ENCODE measurements around the gene AMD1. TPM values are rescaled to one million over a fixed set of nuclear protein-coding genes. Genes with fewer than 3 reads are reported as not detected.

AMD1 gene
- total and polyA plus RNA-seq, 9 of the 15 experiments (the other 6 are each of a cell fraction or from before 2014, with no cell fraction given) = 60.0 to 151 (median 85.6) TPM

DNA sequence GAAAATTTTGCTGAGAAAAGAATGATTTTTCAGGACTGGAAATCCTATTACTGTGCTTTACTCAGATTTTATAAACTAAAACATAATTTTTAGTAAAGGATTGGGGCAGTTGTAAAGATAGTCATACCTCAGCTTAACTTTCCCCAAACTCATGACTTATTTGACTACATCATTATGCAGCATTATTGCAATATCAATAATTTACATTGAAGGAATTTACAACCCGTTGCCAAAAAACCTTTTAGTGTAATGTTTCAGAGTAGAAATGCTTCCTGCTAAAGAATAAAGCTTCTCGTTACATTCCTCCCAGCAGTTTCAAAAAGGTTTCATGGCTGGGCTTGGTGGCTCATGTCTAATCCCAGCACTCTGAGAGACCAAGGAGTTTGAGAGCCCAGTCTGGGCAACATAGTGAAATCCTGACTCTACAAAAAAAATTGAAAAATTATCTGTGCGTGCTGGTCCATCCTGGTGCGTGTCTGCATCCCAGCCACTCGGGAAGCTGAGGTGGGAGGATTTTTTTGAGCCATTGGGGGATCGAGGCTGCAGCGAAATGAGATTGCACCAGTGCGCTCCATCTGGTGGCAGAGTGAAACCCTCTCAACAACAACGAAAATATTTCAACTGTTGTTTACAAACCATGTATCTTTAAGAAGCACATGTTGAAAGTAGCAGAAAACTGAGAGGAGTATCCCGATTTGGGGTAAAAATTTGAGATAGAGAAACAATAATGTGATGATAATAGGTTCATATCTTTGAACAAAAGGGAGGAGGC is 4.4 kb downstream of the AMD1 start (continued):
- TF ChIP-seq ZNF143 (CRISPR knock-in tag; IDR thresholded peaks at IDR 0.05) (no peak), YY1 (IDR thresholded peaks at IDR 0.05; ENCODE audit: borderline replicate concordance in 1 of 3, control insufficient read depth in 1 of 3, extremely low read depth in 1 of 3, insufficient read depth in 3 of 3, insufficient read length in 1 of 3, insufficient replicate concordance in 2 of 3, low read depth in 1 of 3, low read length in 2 of 3) (peak in 1 of 3 experiments; percentile 14), ASH1L (IDR thresholded peaks at IDR 0.05; ENCODE audit: borderline replicate concordance, low read depth, partially characterized antibody) (no peak), CTBP1 (IDR thresholded peaks at IDR 0.05; ENCODE audit: borderline replicate concordance) (peak; percentile 29; the same call in 1 of the 2 replicates), ZZZ3 (IDR thresholded peaks at IDR 0.05) (no peak), ZNF165 (CRISPR knock-in tag; IDR thresholded peaks at IDR 0.05; ENCODE audit: borderline replicate concordance) (no peak), HEY1 (CRISPR knock-in tag; IDR thresholded peaks at IDR 0.05; ENCODE audit: borderline replicate concordance) (no peak), ZNF134 (CRISPR knock-in tag; conservative IDR thresholded peaks at IDR 0.05) (no peak), ZKSCAN3 (CRISPR knock-in tag; IDR thresholded peaks at IDR 0.05) (no peak), SNRNP70 (optimal IDR thresholded peaks at IDR 0.05; ENCODE audit: low read depth, low read length) (no peak), ZNF41 (CRISPR knock-in tag; conservative IDR thresholded peaks at IDR 0.05) (no peak), ZBTB17 (CRISPR knock-in tag; IDR thresholded peaks at IDR 0.05) (no peak), KAT2B (IDR thresholded peaks at IDR 0.05; ENCODE audit: low read depth, low read length) (no peak), CHD1 (IDR thresholded peaks at IDR 0.05; ENCODE audit: low read length) (no peak), NCOA6 (IDR thresholded peaks at IDR 0.05) (no peak)
- TF ChIP-seq, protein P1, sequence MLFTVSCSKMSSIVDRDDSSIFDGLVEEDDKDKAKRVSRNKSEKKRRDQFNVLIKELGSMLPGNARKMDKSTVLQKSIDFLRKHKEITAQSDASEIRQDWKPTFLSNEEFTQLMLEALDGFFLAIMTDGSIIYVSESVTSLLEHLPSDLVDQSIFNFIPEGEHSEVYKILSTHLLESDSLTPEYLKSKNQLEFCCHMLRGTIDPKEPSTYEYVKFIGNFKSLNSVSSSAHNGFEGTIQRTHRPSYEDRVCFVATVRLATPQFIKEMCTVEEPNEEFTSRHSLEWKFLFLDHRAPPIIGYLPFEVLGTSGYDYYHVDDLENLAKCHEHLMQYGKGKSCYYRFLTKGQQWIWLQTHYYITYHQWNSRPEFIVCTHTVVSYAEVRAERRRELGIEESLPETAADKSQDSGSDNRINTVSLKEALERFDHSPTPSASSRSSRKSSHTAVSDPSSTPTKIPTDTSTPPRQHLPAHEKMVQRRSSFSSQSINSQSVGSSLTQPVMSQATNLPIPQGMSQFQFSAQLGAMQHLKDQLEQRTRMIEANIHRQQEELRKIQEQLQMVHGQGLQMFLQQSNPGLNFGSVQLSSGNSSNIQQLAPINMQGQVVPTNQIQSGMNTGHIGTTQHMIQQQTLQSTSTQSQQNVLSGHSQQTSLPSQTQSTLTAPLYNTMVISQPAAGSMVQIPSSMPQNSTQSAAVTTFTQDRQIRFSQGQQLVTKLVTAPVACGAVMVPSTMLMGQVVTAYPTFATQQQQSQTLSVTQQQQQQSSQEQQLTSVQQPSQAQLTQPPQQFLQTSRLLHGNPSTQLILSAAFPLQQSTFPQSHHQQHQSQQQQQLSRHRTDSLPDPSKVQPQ (CRISPR knock-in tag; IDR thresholded peaks at IDR 0.05; ENCODE audit: borderline replicate concordance) = no peak
- TF ChIP-seq, protein P2, sequence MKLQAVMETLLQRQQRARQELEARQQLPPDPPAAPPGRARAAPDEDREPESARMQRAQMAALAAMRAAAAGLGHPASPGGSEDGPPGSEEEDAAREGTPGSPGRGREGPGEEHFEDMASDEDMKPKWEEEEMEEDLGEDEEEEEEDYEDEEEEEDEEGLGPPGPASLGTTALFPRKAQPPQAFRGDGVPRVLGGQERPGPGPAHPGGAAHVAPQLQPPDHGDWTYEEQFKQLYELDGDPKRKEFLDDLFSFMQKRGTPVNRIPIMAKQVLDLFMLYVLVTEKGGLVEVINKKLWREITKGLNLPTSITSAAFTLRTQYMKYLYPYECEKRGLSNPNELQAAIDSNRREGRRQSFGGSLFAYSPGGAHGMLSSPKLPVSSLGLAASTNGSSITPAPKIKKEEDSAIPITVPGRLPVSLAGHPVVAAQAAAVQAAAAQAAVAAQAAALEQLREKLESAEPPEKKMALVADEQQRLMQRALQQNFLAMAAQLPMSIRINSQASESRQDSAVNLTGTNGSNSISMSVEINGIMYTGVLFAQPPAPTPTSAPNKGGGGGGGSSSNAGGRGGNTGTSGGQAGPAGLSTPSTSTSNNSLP (IDR thresholded peaks at IDR 0.05; ENCODE audit: borderline replicate concordance, low read depth, low read length) = no peak
- TF ChIP-seq, protein P3, sequence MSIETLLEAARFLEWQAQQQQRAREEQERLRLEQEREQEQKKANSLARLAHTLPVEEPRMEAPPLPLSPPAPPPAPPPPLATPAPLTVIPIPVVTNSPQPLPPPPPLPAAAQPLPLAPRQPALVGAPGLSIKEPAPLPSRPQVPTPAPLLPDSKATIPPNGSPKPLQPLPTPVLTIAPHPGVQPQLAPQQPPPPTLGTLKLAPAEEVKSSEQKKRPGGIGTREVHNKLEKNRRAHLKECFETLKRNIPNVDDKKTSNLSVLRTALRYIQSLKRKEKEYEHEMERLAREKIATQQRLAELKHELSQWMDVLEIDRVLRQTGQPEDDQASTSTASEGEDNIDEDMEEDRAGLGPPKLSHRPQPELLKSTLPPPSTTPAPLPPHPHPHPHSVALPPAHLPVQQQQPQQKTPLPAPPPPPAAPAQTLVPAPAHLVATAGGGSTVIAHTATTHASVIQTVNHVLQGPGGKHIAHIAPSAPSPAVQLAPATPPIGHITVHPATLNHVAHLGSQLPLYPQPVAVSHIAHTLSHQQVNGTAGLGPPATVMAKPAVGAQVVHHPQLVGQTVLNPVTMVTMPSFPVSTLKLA (conservative IDR thresholded peaks at IDR 0.05) = peak; percentile 67 to 79
- TF ChIP-seq, protein P4, sequence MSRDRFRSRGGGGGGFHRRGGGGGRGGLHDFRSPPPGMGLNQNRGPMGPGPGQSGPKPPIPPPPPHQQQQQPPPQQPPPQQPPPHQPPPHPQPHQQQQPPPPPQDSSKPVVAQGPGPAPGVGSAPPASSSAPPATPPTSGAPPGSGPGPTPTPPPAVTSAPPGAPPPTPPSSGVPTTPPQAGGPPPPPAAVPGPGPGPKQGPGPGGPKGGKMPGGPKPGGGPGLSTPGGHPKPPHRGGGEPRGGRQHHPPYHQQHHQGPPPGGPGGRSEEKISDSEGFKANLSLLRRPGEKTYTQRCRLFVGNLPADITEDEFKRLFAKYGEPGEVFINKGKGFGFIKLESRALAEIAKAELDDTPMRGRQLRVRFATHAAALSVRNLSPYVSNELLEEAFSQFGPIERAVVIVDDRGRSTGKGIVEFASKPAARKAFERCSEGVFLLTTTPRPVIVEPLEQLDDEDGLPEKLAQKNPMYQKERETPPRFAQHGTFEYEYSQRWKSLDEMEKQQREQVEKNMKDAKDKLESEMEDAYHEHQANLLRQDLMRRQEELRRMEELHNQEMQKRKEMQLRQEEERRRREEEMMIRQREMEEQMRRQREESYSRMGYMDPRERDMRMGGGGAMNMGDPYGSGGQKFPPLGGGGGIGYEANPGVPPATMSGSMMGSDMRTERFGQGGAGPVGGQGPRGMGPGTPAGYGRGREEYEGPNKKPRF (IDR thresholded peaks at IDR 0.05; ENCODE audit: low read depth, low read length) = no peak
